ENCODE measurements around the gene SIX1. TPM values are rescaled to one million over a fixed set of nuclear protein-coding genes. Genes with fewer than 3 reads are reported as not detected.

The SIX1 gene
- total RNA-seq, 1 experiment from 2014 or later, result 0.59 TPM

GRCh38 chr14:60632257-60632656 is 17.0 kb downstream of the SIX1 start:
- no peak overlapping the region for H3K4me3 Mint-ChIP-seq
- H3K36me3 Mint-ChIP-seq, result no peaks in the 10 kb centered on the region
- DNase-seq (ENCODE audit: low spot score) (no peak), ATAC-seq (no peak)
- peaks cover 18% of the 10 kb centered on the region for H3K4me1 Mint-ChIP-seq
- H3K27ac Mint-ChIP-seq, result no peak overlapping the region
- no peaks in the 10 kb centered on the region for H3K9me3 Mint-ChIP-seq
- peaks cover 26% of the 10 kb centered on the region for H3K27me3 Mint-ChIP-seq (ENCODE audit: low read depth)
- TF ChIP-seq ERG (CRISPR knock-in tag; IDR thresholded peaks at IDR 0.05) (no peak), USF1 (CRISPR knock-in tag; IDR thresholded peaks at IDR 0.05) (no peak), ZNF416 (CRISPR knock-in tag; IDR thresholded peaks at IDR 0.05) (no peak)
- ChIA-PET CTCF (interaction anchor here (0.8 to 1.1 kb wide), 3 partner anchors 10 to 349 kb away, joined by 3 to 4 read pairs (median 3); partner anchors contain the start of genes SLC38A6 and TRMT5), POLR2A (no interaction called here)

- ChIA-PET CTCF (interaction anchor here (0.8 to 1.1 kb wide), 2 partner anchors 11 to 22 kb away, joined by 3 to 4 read pairs; no protein-coding TSS in a partner anchor), POLR2A (no interaction called here)
- no peaks in the 10 kb centered on the region for H3K9me3 Mint-ChIP-seq
- H3K4me3 Mint-ChIP-seq, result no peak overlapping the region
- no peak for TF ChIP-seq E2F5 (CRISPR knock-in tag; IDR thresholded peaks at IDR 0.05)
- no peak for TF ChIP-seq ZNF121 (CRISPR knock-in tag; IDR thresholded peaks at IDR 0.05)
- no peak for TF ChIP-seq PRDM15 (CRISPR knock-in tag; IDR thresholded peaks at IDR 0.05)
- no peak for TF ChIP-seq ESRRA (CRISPR knock-in tag; IDR thresholded peaks at IDR 0.05; ENCODE audit: borderline replicate concordance)
- no peak for TF ChIP-seq NFYB (CRISPR knock-in tag; conservative IDR thresholded peaks at IDR 0.05; ENCODE audit: low read depth)
- TF ChIP-seq ZNF232 (CRISPR knock-in tag; IDR thresholded peaks at IDR 0.05), result no peak
- no peak for TF ChIP-seq ATF2 (CRISPR knock-in tag; IDR thresholded peaks at IDR 0.05; ENCODE audit: borderline replicate concordance, low read depth)
- TF ChIP-seq MXD4 (CRISPR knock-in tag; IDR thresholded peaks at IDR 0.05; ENCODE audit: borderline replicate concordance), result no peak
- TF ChIP-seq ZNF416 (CRISPR knock-in tag; IDR thresholded peaks at IDR 0.05), result no peak
- no peak for TF ChIP-seq TEAD4 (CRISPR knock-in tag; IDR thresholded peaks at IDR 0.05)
- TF ChIP-seq IRF2 (CRISPR knock-in tag; IDR thresholded peaks at IDR 0.05; ENCODE audit: borderline replicate concordance, low read depth), result no peak
- no peak for TF ChIP-seq ARID4B (CRISPR knock-in tag; IDR thresholded peaks at IDR 0.05; ENCODE audit: borderline replicate concordance)
- no peak for TF ChIP-seq AFF4 (CRISPR knock-in tag; IDR thresholded peaks at IDR 0.05; ENCODE audit: borderline replicate concordance)
- TF ChIP-seq TCF7 (CRISPR knock-in tag; IDR thresholded peaks at IDR 0.05; ENCODE audit: low read depth), result no peak
- TF ChIP-seq ATF3 (CRISPR knock-in tag; conservative IDR thresholded peaks at IDR 0.05), result no peak
- ATAC-seq (no peak), DNase-seq (ENCODE audit: low spot score) (no peak)
- no peak overlapping the region for H3K27ac Mint-ChIP-seq
- peaks cover 22% of the 10 kb centered on the region for H3K27me3 Mint-ChIP-seq (ENCODE audit: low read depth)
- peaks cover 16% of the 10 kb centered on the region for H3K4me1 Mint-ChIP-seq
- no peaks in the 10 kb centered on the region for H3K36me3 Mint-ChIP-seq
Observed at GRCh38 chr14:60631842-60632241, 17.4 kb downstream of the SIX1 start.

Measured in WTC11 (cell line).